Kidney (tissue), 14 donors: ENCODE data around the gene C2orf15. TPM values are rescaled to one million over a fixed set of nuclear protein-coding genes. Genes with fewer than 3 reads are reported as not detected.

ENCODE experiments used
- DNase-seq, 5 donors: peaks; one replicate each; pipeline ENCODE4 v3.0.0-alpha.2; 2013 to 2020
- FAIRE-seq: peaks from 2 replicates; lab custom pipeline; 2012; peaks lifted over from hg19 to GRCh38; lab: Jason Lieb, UNC
- H3K27ac ChIP-seq, 2 donors: one replicate each; pipeline ENCODE4 v1.7.0; 2013; ENCODE audit warnings: low read depth in 2 of 2, low read length in 2 of 2, inconsistent platforms in 1 of 2
- H3K27me3 ChIP-seq: one replicate; pipeline ENCODE4 v1.7.1; 2013; ENCODE audit warnings: low read length, inconsistent platforms; ENCODE audit not compliant: control insufficient read depth, insufficient read depth
- H3K36me3 ChIP-seq, 3 donors: one replicate each; pipeline versions ENCODE4 v1.7.0 to v1.7.1; 2013; ENCODE audit warnings: low read length in 3 of 3, control low read depth in 1 of 3, inconsistent platforms in 1 of 3; ENCODE audit not compliant: insufficient read depth in 3 of 3, control insufficient read depth in 2 of 3
- H3K4me1 ChIP-seq, 3 donors: one replicate each; pipeline versions ENCODE4 v1.7.0 to v1.7.1; 2013; ENCODE audit warnings: low read length in 3 of 3, inconsistent platforms in 1 of 3, low read depth in 1 of 3; ENCODE audit not compliant: control insufficient read depth in 2 of 3, insufficient read depth in 2 of 3
- H3K4me3 ChIP-seq, 3 donors: one replicate each; pipeline versions ENCODE4 v1.7.0 to v1.8.1; 2013; ENCODE audit warnings: low read length in 3 of 3, control low read depth in 1 of 3, inconsistent platforms in 1 of 3
- H3K9ac ChIP-seq, 3 donors: one replicate each; pipeline versions ENCODE4 v1.7.0 to v1.7.1; 2013; ENCODE audit warnings: low read length in 3 of 3, control low read depth in 1 of 3, inconsistent platforms in 1 of 3
- H3K9me3 ChIP-seq, 3 donors: one replicate each; pipeline versions ENCODE4 v1.7.0 to v1.7.1; 2013; ENCODE audit warnings: low read length in 3 of 3, control low read depth in 1 of 3, inconsistent platforms in 1 of 3; ENCODE audit not compliant: control insufficient read depth in 2 of 3, insufficient read depth in 1 of 3
- CTCF ChIP-seq: IDR thresholded peaks from 3 replicates; pipeline ENCODE4 v1.5.1; 2012; ENCODE audit warnings: mild to moderate bottlenecking, moderate library complexity, borderline replicate concordance; ENCODE audit not compliant: insufficient read depth; ENCODE audit errors: extremely low read depth
- intact Hi-C: fragments of 100-400 bp; cut with DNase I; formaldehyde crosslinking; loops from one replicate; pipeline ENCODE4 v1.11.1; 2022
- polyA plus RNA-seq: library from polyadenylated mRNA; stranded (reverse); fragments of 350-450 nt; fragmentation: Illumina TruSeq; extraction: RNeasy Lipid Tissue Mini Kit (QIAGEN cat#74804); gene quantifications from one replicate; pipeline ENCODE4 v1.2.3, GENCODE V29; 2014; ENCODE audit warnings: low read depth, low replicate concordance; ENCODE audit not compliant: insufficient read depth
- total RNA-seq: library from RNA; stranded (reverse); fragmentation: NEBNext Ultra II Directional; extraction: Animal tissue kit (Norgen Biotek cat#: 25700); gene quantifications from one replicate; pipeline ENCODE4 v1.2.1, GENCODE V29; 2021
- donor health status: control.
- donor health status: control.
- donor health status: control.
- donor health status: control.
- donor health status: control.
- donor health status: DM: yes; HTN: yes; CAD: no.
- donor health status: Normal renal cell carcinoma (clear cell type).

C2orf15 gene
- total and polyA plus RNA-seq, 2 donors from 2014 or later, result 6.3 to 6.6 TPM

GRCh38 chr2:99200076-99200800 is 58.7 kb downstream of the C2orf15 start:
- H3K9ac ChIP-seq, result no peak overlapping the region
- FAIRE-seq (no peak), DNase-seq (no peak)
- no peaks in the 10 kb centered on the region for H3K4me1 ChIP-seq
- peaks cover 4 to 9% (median 7%) of the 10 kb centered on the region in 3 donors for H3K36me3 ChIP-seq
- no peaks in the 10 kb centered on the region for H3K27me3 ChIP-seq
- no peak for TF ChIP-seq CTCF
- peaks cover 0 to under 1% (median 0%) of the 10 kb centered on the region in 3 donors for H3K9me3 ChIP-seq
- H3K27ac ChIP-seq, result no peak overlapping the region
- intact Hi-C loops, result no loop called here
- no peak overlapping the region for H3K4me3 ChIP-seq

Other genes starting within 250 kb of the C2orf15 start
- 14.8 TPM for gene CRACDL, start 205.5 kb upstream of the C2orf15 start, total RNA-seq
- gene CRACDL, start 205.5 kb upstream of the C2orf15 start, polyA plus RNA-seq, result 4.3 TPM
- gene TSGA10, start 13.2 kb downstream of the C2orf15 start, total RNA-seq, result 16.1 TPM
- gene TSGA10, start 13.2 kb downstream of the C2orf15 start, polyA plus RNA-seq, result 5.3 TPM
- 10.3 TPM for gene LIPT1, start 13.3 kb downstream of the C2orf15 start, total RNA-seq
- gene LIPT1, start 13.3 kb downstream of the C2orf15 start, polyA plus RNA-seq, result 12.2 TPM
- gene MITD1, start 39.4 kb downstream of the C2orf15 start, total RNA-seq, result 29.1 TPM
- gene MITD1, start 39.4 kb downstream of the C2orf15 start, polyA plus RNA-seq, result 38.0 TPM
- 24.6 TPM for gene MRPL30, start 39.5 kb downstream of the C2orf15 start, total RNA-seq
- gene MRPL30, start 39.5 kb downstream of the C2orf15 start, polyA plus RNA-seq, result 31.2 TPM
- gene LYG2, start 114.0 kb downstream of the C2orf15 start, total RNA-seq, result not detected
- gene LYG2, start 114.0 kb downstream of the C2orf15 start, polyA plus RNA-seq, result not detected
- gene LYG1, start 159.5 kb downstream of the C2orf15 start, total RNA-seq, result 21.0 TPM
- gene LYG1, start 159.5 kb downstream of the C2orf15 start, polyA plus RNA-seq, result 35.0 TPM
- 31.7 TPM for gene TXNDC9, start 194.6 kb downstream of the C2orf15 start, total RNA-seq
- gene TXNDC9, start 194.6 kb downstream of the C2orf15 start, polyA plus RNA-seq, result 38.7 TPM
- gene EIF5B, start 195.7 kb downstream of the C2orf15 start, total RNA-seq, result 39.7 TPM
- 36.9 TPM for gene EIF5B, start 195.7 kb downstream of the C2orf15 start, polyA plus RNA-seq